GM12878 (cell line): ENCODE data around the gene B3GAT1. TPM values are rescaled to one million over a fixed set of nuclear protein-coding genes. Genes with fewer than 3 reads are reported as not detected.

Experiments
- BRCA1 ChIP-seq: IDR thresholded peaks from 2 replicates; pipeline ENCODE4 v1.6.1; 2011; ENCODE audit warnings: low read depth, low read length, improper control_type of control experiment
- EZH2 ChIP-seq: IDR thresholded peaks from 2 replicates; pipeline ENCODE4 v1.6.1; 2012; ENCODE audit warnings: low read depth, mild to moderate bottlenecking, control low read depth, inconsistent platforms, low read length, borderline replicate concordance; ENCODE audit not compliant: control insufficient read depth
- HDAC2 ChIP-seq: fragments of 200-600 bp; sonication (generic); IDR thresholded peaks from 2 replicates; pipeline ENCODE4 v1.6.1; 2017
- JUND ChIP-seq: IDR thresholded peaks from 2 replicates; pipeline ENCODE4 v1.6.1; 2012; ENCODE audit warnings: low read depth, mild to moderate bottlenecking, low read length, improper control_type of control experiment, moderate library complexity
- PAX8 ChIP-seq: fragments of 450-650 bp; IDR thresholded peaks from 2 replicates; pipeline ENCODE4 v1.6.1; 2017; ENCODE audit warnings: mild to moderate bottlenecking, moderate library complexity
- PBX3 ChIP-seq: IDR thresholded peaks from 2 replicates; pipeline ENCODE4 v1.6.1; 2011; ENCODE audit warnings: mild to moderate bottlenecking, low read depth, low read length, moderate library complexity; ENCODE audit not compliant: insufficient replicate concordance
- PML ChIP-seq: IDR thresholded peaks from 2 replicates; pipeline ENCODE4 v1.6.1; 2012; ENCODE audit warnings: low read length, inconsistent platforms
- PRDM15 ChIP-seq: fragments of 450-650 bp; formaldehyde crosslinking; IDR thresholded peaks from 2 replicates; pipeline ENCODE4 v1.4.0; 2020; ENCODE audit warnings: mild to moderate bottlenecking, moderate library complexity
- REST ChIP-seq: IDR thresholded peaks from 2 replicates; pipeline ENCODE4 v1.6.1; 2012; ENCODE audit warnings: mild to moderate bottlenecking, low read depth, low read length
- STAT3 ChIP-seq: IDR thresholded peaks from 2 replicates; pipeline ENCODE4 v1.6.1; 2011; ENCODE audit warnings: low read depth, low read length, improper control_type of control experiment
- TARDBP ChIP-seq: IDR thresholded peaks from 2 replicates; pipeline ENCODE4 v1.6.1; 2016; ENCODE audit warnings: borderline replicate concordance
- polyA plus RNA-seq, 11 experiments: library from polyadenylated mRNA; depleted of rRNA in 4 of 11; unstranded in 6 of 11; stranded (reverse) in 5 of 11; fragments of >200 nt; fragmentation: Nextera tagmentation in 4 of 11; fragmentation: Illumina TruSeq in 1 of 11; extraction: Ambion mirVana in 4 of 11; extraction: Trizol in 1 of 11; gene quantifications; 1 replicate in 1 of 11; 2 replicates in 10 of 11; pipeline versions ENCODE4 v1.2.1 to v1.2.3, GENCODE V29; 2011 to 2016; ENCODE audit warnings: inconsistent platforms in 2 of 11, missing spikeins in 2 of 11, low read depth in 1 of 11
- total RNA-seq, 4 experiments: library from RNA; depleted of rRNA in 3 of 4; stranded (reverse); fragments of >200 nt in 3 of 4; fragmentation: Illumina TruSeq in 1 of 4; extraction: Trizol in 1 of 4; gene quantifications; 2 replicates each; pipeline versions ENCODE4 v1.2.1 to v1.2.3, GENCODE V29; 2013 to 2021

Gene B3GAT1
- total and polyA plus RNA-seq, 10 of the 15 experiments (the other 5 are each of a cell fraction or from before 2014, with no cell fraction given): 0.05 TPM; not detected in 9

- TF ChIP-seq REST: no peak
- no peak for TF ChIP-seq PAX8
- no peak for TF ChIP-seq PML
- TF ChIP-seq TARDBP: no peak
- TF ChIP-seq BRCA1: no peak
- no peak for TF ChIP-seq PBX3
- no peak for TF ChIP-seq PRDM15 (CRISPR knock-in tag)
- TF ChIP-seq JUND: no peak
- no peak for TF ChIP-seq HDAC2
- no peak for TF ChIP-seq STAT3
- TF ChIP-seq EZH2: no peak
- TF ChIP-seq, all 136 proteins: peak for 0
Measured at GRCh38 chr11:134397304-134398078, 14.6 kb downstream of the B3GAT1 start (continued).
